ENCODE results near the gene CERKL.

CERKL gene

GRCh38 chr2:181642086-181642485, 14.8 kb downstream of the CERKL start:
- no peak overlapping the region for H3K4me3 ChIP-seq (ENCODE audit: low read depth, low read length)
- DNase-seq (ENCODE audit: low read depth) = no peak
- TF ChIP-seq, protein P1, sequence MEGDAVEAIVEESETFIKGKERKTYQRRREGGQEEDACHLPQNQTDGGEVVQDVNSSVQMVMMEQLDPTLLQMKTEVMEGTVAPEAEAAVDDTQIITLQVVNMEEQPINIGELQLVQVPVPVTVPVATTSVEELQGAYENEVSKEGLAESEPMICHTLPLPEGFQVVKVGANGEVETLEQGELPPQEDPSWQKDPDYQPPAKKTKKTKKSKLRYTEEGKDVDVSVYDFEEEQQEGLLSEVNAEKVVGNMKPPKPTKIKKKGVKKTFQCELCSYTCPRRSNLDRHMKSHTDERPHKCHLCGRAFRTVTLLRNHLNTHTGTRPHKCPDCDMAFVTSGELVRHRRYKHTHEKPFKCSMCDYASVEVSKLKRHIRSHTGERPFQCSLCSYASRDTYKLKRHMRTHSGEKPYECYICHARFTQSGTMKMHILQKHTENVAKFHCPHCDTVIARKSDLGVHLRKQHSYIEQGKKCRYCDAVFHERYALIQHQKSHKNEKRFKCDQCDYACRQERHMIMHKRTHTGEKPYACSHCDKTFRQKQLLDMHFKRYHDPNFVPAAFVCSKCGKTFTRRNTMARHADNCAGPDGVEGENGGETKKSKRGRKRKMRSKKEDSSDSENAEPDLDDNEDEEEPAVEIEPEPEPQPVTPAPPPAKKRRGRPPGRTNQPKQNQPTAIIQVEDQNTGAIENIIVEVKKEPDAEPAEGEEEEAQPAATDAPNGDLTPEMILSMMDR (conservative IDR thresholded peaks at IDR 0.05; ENCODE audit: low read depth, low read length) = no peak

- no peak for DNase-seq (ENCODE audit: low read depth)
- no peak overlapping the region for H3K4me3 ChIP-seq (ENCODE audit: low read depth, low read length)
- TF ChIP-seq, protein P1 (conservative IDR thresholded peaks at IDR 0.05; ENCODE audit: low read depth, low read length) = no peak
Measured at GRCh38 chr2:181639686-181640085, 17.2 kb downstream of the CERKL start.

DNA sequence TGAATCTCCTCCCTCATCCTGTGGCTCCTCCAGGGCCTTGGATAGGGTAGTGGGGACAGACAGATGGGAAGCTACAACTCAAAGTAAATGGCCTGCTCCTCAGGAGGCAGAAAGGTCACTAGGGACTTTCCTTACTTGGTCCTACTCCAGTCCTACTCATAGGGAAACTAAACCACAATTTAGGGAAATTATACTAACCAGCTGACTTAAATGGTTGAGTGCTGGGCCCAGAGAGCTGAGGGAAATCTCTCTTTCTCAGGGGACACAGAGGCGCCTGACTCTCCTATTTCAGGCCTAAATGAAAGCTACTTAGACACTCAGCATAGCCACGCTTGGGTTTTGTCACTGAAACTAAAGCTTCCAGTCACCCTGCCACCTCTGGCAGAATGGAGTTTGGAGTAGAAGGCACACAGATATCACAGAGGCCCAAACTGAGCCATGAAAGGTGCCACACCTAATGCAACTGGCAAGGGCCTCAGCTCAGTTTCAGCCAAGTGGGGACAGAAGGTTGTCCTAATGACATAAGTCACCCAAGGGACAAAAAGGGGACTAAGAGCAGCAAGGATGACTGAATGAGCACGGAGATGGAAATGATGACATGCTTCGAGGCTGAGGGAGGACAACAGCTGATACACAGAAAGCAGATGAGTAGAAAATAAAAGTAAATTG, 24.0 kb downstream of the CERKL start:
- no peak overlapping the region for H3K4me3 ChIP-seq (ENCODE audit: low read depth, low read length)

GRCh38 chr2:181628590-181629585, 28.0 kb downstream of the CERKL start:
- no peak for DNase-seq (ENCODE audit: low read depth)
- H3K4me3 ChIP-seq (ENCODE audit: low read depth, low read length) = no peak overlapping the region
- TF ChIP-seq, protein P1 (conservative IDR thresholded peaks at IDR 0.05; ENCODE audit: low read depth, low read length) = no peak

More for the DNA sequence above, 24.0 kb downstream of the CERKL start:
- TF ChIP-seq, protein P1 (conservative IDR thresholded peaks at IDR 0.05; ENCODE audit: low read depth, low read length) = no peak
- no peak for DNase-seq (ENCODE audit: low read depth)

- H3K4me3 ChIP-seq (ENCODE audit: low read depth, low read length) = no peak overlapping the region
- TF ChIP-seq, protein P1 (conservative IDR thresholded peaks at IDR 0.05; ENCODE audit: low read depth, low read length) = no peak
- DNase-seq (ENCODE audit: low read depth) = peak; percentile 78
Measured at GRCh38 chr2:181627545-181627944, 29.4 kb downstream of the CERKL start.

DNA sequence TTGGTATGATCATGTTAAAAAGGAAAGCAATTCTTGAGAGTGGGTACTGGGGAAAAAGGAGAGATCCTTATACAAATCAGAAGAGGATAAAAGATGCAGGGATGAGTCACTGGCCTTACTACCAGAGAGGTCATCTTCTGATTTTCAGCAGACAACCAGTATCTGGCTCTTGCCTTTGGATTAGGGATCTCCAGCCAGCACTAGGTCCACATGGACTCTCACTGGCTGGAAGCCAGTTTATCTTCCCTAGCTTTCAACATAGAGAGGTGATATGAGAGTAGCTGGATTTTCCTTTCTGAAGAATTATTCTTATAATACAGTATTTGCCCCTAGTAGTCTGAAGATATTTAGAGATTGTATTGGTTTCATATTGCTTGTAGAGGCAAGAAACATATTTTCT, 30.2 kb downstream of the CERKL start:
- peak; percentile 4 for DNase-seq (ENCODE audit: low read depth)

More for the DNA sequence above, 30.2 kb downstream of the CERKL start:
- no peak overlapping the region for H3K4me3 ChIP-seq (ENCODE audit: low read depth, low read length)
- TF ChIP-seq, protein P1 (conservative IDR thresholded peaks at IDR 0.05; ENCODE audit: low read depth, low read length) = no peak
